GM12878 (cell line): ENCODE data around the gene TTYH1. TPM values are rescaled to one million over a fixed set of nuclear protein-coding genes. Genes with fewer than 3 reads are reported as not detected.

Experiments used
- ATAC-seq: fragments of 200-7000 bp; cut with Tn5 transposase; 3 replicates; pipeline ENCODE4 v1.9.1; 2020; ENCODE audit warnings: mild to moderate bottlenecking, moderate library complexity
- BruUV-seq: library from RNA; stranded (reverse); fragments of 400-500 nt; replicated peaks from 2 replicates; lab custom pipeline; 2021; lab: Mats Ljungman, UMichigan
- CTCF ChIA-PET: fragments of 300-600 bp; sonication (Branson Sonifier 250); formaldehyde crosslinking; extraction: SDS; loops from one replicate; lab custom pipeline; 2021; ENCODE audit warnings: inconsistent platforms; lab: Yijun Ruan, JAX
- POLR2A ChIA-PET: fragments of 350-600 bp; formaldehyde crosslinking; extraction: SDS; loops from one replicate; lab custom pipeline; 2021; ENCODE audit warnings: inconsistent platforms; lab: Charles Lee
- RAD21 ChIA-PET: fragments of 300-600 bp; sonication (Branson Sonifier 250); formaldehyde crosslinking; loops from one replicate; lab custom pipeline; 2023; ENCODE audit warnings: antibody characterized with exemption; ENCODE audit not compliant: unreplicated experiment; lab: Charles Lee
- SMC1A ChIA-PET: fragments of 300-600 bp; sonication (Branson Sonifier 250); formaldehyde crosslinking; loops from one replicate; lab custom pipeline; 2023; ENCODE audit not compliant: unreplicated experiment, uncharacterized antibody; lab: Charles Lee
- DNase-seq: peaks from one replicate; pipeline ENCODE4 v3.0.0-alpha.2; 2011; ENCODE audit warnings: low read depth, low spot score
- FAIRE-seq: peaks from 3 replicates; lab custom pipeline; 2011; peaks lifted over from hg19 to GRCh38; lab: Jason Lieb, UNC
- H2AFZ ChIP-seq: 2 replicates; pipeline ENCODE4 v1.6.0; 2011; ENCODE audit warnings: low read depth, low read length, control low read depth; ENCODE audit not compliant: control insufficient read depth
- H3K27ac ChIP-seq: 2 replicates; pipeline ENCODE4 v1.5.1; 2011; ENCODE audit warnings: control low read depth; ENCODE audit not compliant: control insufficient read depth, insufficient read depth
- H3K27me3 ChIP-seq, 2 experiments: replicated peaks in 1 of 2; 2 replicates each; pipeline versions ENCODE4 v1.6.0 to v1.6.1; 2011; ENCODE audit warnings: low read length in 1 of 2; ENCODE audit not compliant: control insufficient read depth in 2 of 2, insufficient read depth in 2 of 2
- H3K36me3 ChIP-seq, 2 experiments: 2 replicates each; pipeline ENCODE4 v1.5.1; 2011; ENCODE audit warnings: low read length in 1 of 2; ENCODE audit not compliant: control insufficient read depth in 2 of 2, insufficient read depth in 2 of 2
- H3K4me1 ChIP-seq: 2 replicates; pipeline ENCODE4 v1.6.1; 2011; ENCODE audit warnings: mild to moderate bottlenecking, low read length, moderate library complexity, mixed read lengths; ENCODE audit not compliant: control insufficient read depth, insufficient read depth
- H3K4me2 ChIP-seq: 2 replicates; pipeline ENCODE4 v1.6.0; 2011; ENCODE audit warnings: control low read depth; ENCODE audit not compliant: control insufficient read depth, insufficient read depth
- H3K4me3 ChIP-seq: fragments of 200-600 bp; sonication (generic); 2 replicates; pipeline ENCODE4 v1.5.1; 2016
- H3K79me2 ChIP-seq: 2 replicates; pipeline ENCODE4 v1.6.0; 2011; ENCODE audit warnings: low read length; ENCODE audit not compliant: control insufficient read depth, insufficient read depth
- H3K9ac ChIP-seq: 2 replicates; pipeline ENCODE4 v1.8.0; 2011; ENCODE audit warnings: low read length, control low read depth, mixed read lengths; ENCODE audit not compliant: control insufficient read depth, insufficient read depth
- H3K9me3 ChIP-seq: replicated peaks from 3 replicates; pipeline ENCODE4 v1.5.1; 2011; ENCODE audit warnings: mild to moderate bottlenecking, low read length; ENCODE audit not compliant: control insufficient read depth, insufficient read depth
- H4K20me1 ChIP-seq: 2 replicates; pipeline ENCODE4 v1.6.0; 2011; ENCODE audit not compliant: control insufficient read depth, insufficient read depth
- EGR1 ChIP-seq, 2 experiments: IDR thresholded peaks; 1 replicate in 1 of 2; 2 replicates in 1 of 2; pipeline ENCODE4 v1.6.1; 2011 to 2012; ENCODE audit warnings: low read depth in 2 of 2, low read length in 2 of 2, borderline replicate concordance in 1 of 2, mild to moderate bottlenecking in 1 of 2, moderate library complexity in 1 of 2
- MTA2 ChIP-seq: fragments of 450-650 bp; IDR thresholded peaks from 2 replicates; pipeline ENCODE4 v1.6.1; 2016; ENCODE audit warnings: low read depth, mild to moderate bottlenecking, moderate library complexity
- WGBS: methylation state at CpG from one replicate; pipeline ENCODE4 v1.1.6; 2016; ENCODE audit warnings: low lambda C conversion rate; ENCODE audit not compliant: insufficient replicate concordance, insufficient coverage; ENCODE audit errors: missing lambda C conversion rate; 5-methylcytosine and 5-hydroxymethylcytosine counted together
- in situ Hi-C: fragments of 300-500 bp; cut with MboI; formaldehyde crosslinking; loops from 9 replicates; pipeline ENCODE4 v1.14.3; 2018; ENCODE audit warnings: mixed read lengths
- intact Hi-C: fragments of 100-400 bp; cut with micrococcal nuclease; formaldehyde crosslinking; loops from one replicate; pipeline ENCODE4 v1.14.2; 2022; ENCODE audit not compliant: unreplicated experiment
- polyA plus RNA-seq, 11 experiments: library from polyadenylated mRNA; depleted of rRNA in 4 of 11; unstranded in 6 of 11; stranded (reverse) in 5 of 11; fragments of >200 nt; fragmentation: Nextera tagmentation in 4 of 11; fragmentation: Illumina TruSeq in 1 of 11; extraction: Ambion mirVana in 4 of 11; extraction: Trizol in 1 of 11; gene quantifications; 1 replicate in 1 of 11; 2 replicates in 10 of 11; pipeline versions ENCODE4 v1.2.1 to v1.2.3, GENCODE V29; 2011 to 2016; ENCODE audit warnings: inconsistent platforms in 2 of 11, missing spikeins in 2 of 11, low read depth in 1 of 11
- total RNA-seq, 4 experiments: library from RNA; depleted of rRNA in 3 of 4; stranded (reverse); fragments of >200 nt in 3 of 4; fragmentation: Illumina TruSeq in 1 of 4; extraction: Trizol in 1 of 4; gene quantifications; 2 replicates each; pipeline versions ENCODE4 v1.2.1 to v1.2.3, GENCODE V29; 2013 to 2021
- TF ChIP-seq, protein P1 (sequence below): fragments of 450-650 bp; IDR thresholded peaks from 2 replicates; pipeline ENCODE4 v1.6.1; 2017; ENCODE audit warnings: mild to moderate bottlenecking, moderate library complexity
- TF ChIP-seq, protein P2 (sequence below): fragments of 450-650 bp; IDR thresholded peaks from 2 replicates; pipeline ENCODE4 v1.6.1; 2016; ENCODE audit warnings: mild to moderate bottlenecking

The TTYH1 gene
- total and polyA plus RNA-seq, 10 of the 15 experiments (the other 5 are each of a cell fraction or from before 2014, with no cell fraction given): 0.01 to 0.36 (median 0.09) TPM; not detected in 3

DNA sequence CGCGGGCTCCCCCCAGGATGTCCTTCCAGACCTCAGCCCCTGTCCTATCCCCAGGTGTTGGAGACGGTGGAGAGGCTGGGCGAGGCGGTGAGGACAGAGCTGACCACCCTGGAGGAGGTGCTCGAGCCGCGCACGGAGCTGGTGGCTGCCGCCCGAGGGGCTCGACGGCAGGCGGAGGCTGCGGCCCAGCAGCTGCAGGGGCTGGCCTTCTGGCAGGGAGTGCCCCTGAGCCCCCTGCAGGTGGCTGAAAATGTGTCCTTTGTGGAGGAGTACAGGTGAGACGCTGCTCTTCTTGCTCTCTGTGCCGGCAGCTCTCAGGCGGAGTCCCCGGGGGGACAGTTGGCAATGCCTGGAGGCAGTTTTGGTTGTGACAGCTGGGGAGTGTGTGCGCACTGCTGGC lies 6.9 kb downstream of the TTYH1 start:
- RAD21 ChIA-PET: no interaction called here
- no peak for FAIRE-seq

More for the DNA sequence above, 6.9 kb downstream of the TTYH1 start:
- H3K27ac ChIP-seq: no peak overlapping the region
- WGBS: 59% methylated on average over 10 of the region's 20 CpGs
- TF ChIP-seq EGR1 (IDR thresholded peaks at IDR 0.05; ENCODE audit: borderline replicate concordance in 1 of 2, low read depth in 2 of 2, low read length in 2 of 2) (no peak), MTA2 (no peak)
- TF ChIP-seq, protein P1, sequence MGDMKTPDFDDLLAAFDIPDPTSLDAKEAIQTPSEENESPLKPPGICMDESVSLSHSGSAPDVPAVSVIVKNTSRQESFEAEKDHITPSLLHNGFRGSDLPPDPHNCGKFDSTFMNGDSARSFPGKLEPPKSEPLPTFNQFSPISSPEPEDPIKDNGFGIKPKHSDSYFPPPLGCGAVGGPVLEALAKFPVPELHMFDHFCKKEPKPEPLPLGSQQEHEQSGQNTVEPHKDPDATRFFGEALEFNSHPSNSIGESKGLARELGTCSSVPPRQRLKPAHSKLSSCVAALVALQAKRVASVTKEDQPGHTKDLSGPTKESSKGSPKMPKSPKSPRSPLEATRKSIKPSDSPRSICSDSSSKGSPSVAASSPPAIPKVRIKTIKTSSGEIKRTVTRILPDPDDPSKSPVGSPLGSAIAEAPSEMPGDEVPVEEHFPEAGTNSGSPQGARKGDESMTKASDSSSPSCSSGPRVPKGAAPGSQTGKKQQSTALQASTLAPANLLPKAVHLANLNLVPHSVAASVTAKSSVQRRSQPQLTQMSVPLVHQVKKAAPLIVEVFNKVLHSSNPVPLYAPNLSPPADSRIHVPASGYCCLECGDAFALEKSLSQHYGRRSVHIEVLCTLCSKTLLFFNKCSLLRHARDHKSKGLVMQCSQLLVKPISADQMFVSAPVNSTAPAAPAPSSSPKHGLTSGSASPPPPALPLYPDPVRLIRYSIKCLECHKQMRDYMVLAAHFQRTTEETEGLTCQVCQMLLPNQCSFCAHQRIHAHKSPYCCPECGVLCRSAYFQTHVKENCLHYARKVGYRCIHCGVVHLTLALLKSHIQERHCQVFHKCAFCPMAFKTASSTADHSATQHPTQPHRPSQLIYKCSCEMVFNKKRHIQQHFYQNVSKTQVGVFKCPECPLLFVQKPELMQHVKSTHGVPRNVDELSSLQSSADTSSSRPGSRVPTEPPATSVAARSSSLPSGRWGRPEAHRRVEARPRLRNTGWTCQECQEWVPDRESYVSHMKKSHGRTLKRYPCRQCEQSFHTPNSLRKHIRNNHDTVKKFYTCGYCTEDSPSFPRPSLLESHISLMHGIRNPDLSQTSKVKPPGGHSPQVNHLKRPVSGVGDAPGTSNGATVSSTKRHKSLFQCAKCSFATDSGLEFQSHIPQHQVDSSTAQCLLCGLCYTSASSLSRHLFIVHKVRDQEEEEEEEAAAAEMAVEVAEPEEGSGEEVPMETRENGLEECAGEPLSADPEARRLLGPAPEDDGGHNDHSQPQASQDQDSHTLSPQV: no peak
- TF ChIP-seq, protein P2, sequence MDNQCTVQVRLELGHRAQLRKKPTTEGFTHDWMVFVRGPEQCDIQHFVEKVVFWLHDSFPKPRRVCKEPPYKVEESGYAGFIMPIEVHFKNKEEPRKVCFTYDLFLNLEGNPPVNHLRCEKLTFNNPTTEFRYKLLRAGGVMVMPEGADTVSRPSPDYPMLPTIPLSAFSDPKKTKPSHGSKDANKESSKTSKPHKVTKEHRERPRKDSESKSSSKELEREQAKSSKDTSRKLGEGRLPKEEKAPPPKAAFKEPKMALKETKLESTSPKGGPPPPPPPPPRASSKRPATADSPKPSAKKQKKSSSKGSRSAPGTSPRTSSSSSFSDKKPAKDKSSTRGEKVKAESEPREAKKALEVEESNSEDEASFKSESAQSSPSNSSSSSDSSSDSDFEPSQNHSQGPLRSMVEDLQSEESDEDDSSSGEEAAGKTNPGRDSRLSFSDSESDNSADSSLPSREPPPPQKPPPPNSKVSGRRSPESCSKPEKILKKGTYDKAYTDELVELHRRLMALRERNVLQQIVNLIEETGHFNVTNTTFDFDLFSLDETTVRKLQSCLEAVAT: no peak
- TF ChIP-seq, all 136 proteins: peak for 0
- Histone ChIP-seq H4K20me1 (no peaks in the 10 kb centered on the region), H2AFZ (no peak overlapping the region), H3K4me1 (peaks cover 8% of the 10 kb centered on the region), H3K79me2 (no peaks in the 10 kb centered on the region), H3K27me3 (no peaks in the 10 kb centered on the region; a peak in 1 of 4 replicates), H3K4me2 (no peak overlapping the region), H3K36me3 (no peaks in the 10 kb centered on the region), H3K4me3 (no peak overlapping the region), H3K9me3 (no peaks in the 10 kb centered on the region), H3K9ac (no peak overlapping the region)
- ChIA-PET POLR2A (no interaction called here), CTCF (no interaction called here), SMC1A (no interaction called here)
- ATAC-seq (no peak), DNase-seq (no peak)
- no TSS peak for BruUV-seq
- in situ Hi-C loops: no loop called here
- intact Hi-C loops: no loop called here
